NCI-H2081 (cell line): ENCODE results near the gene BCAR1.
"Not testable (repeated sequence)": the region's sequence is repeated elsewhere in the genome, so short reads cannot be mapped to it uniquely, and the experiment has no call there.

ENCODE experiments used
- DNase-seq, 2 experiments: peaks; one replicate each; lab custom pipeline; 2025; lab: John Stamatoyannopoulos, UW

The BCAR1 gene, protein sequence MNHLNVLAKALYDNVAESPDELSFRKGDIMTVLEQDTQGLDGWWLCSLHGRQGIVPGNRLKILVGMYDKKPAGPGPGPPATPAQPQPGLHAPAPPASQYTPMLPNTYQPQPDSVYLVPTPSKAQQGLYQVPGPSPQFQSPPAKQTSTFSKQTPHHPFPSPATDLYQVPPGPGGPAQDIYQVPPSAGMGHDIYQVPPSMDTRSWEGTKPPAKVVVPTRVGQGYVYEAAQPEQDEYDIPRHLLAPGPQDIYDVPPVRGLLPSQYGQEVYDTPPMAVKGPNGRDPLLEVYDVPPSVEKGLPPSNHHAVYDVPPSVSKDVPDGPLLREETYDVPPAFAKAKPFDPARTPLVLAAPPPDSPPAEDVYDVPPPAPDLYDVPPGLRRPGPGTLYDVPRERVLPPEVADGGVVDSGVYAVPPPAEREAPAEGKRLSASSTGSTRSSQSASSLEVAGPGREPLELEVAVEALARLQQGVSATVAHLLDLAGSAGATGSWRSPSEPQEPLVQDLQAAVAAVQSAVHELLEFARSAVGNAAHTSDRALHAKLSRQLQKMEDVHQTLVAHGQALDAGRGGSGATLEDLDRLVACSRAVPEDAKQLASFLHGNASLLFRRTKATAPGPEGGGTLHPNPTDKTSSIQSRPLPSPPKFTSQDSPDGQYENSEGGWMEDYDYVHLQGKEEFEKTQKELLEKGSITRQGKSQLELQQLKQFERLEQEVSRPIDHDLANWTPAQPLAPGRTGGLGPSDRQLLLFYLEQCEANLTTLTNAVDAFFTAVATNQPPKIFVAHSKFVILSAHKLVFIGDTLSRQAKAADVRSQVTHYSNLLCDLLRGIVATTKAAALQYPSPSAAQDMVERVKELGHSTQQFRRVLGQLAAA

DNA sequence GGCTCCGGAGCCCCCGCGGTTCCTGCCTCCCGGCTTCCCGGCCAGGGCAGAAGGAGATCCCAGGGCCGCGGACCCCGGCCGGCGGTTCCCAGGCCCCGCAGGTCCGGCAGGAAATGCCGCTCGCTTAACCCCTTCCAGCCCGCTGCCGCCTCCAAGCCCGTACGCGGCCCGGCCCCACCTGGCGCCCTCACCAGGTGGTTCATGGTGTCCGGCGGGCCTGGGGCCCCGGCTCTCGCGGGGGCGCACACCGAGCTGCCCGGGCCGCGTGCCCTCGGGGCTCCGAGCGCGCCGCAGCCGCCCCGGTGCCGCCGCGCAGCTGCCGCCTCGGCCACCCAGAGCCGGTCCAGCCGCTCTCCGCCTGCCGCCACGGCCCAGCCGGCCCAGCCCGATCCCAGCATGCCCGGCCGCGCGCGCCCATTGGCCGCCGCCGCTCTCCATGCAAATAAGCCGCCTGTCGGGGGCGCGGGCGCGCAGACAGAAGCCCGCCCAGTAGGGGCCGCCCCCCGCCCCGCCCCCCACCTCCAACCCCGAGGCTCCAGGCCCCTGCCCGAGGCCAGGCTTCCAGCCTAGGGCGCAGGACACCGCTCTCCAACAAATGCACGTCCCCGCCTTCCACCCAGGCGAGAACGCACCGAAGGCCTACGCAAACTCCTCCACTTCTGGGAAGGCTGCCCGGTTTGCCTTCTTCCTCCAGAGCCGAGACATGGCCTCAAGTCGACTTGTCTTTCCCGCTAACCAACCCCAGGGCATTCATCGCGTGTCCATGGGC, at the start of gene BCAR1:
Gene BCAR1 (minus strand): TSS at position 345 of the 769 bp plus-strand sequence. CDS start 142 bp downstream, at position 203.
- peak; percentile 40 to 67 for DNase-seq

DNA sequence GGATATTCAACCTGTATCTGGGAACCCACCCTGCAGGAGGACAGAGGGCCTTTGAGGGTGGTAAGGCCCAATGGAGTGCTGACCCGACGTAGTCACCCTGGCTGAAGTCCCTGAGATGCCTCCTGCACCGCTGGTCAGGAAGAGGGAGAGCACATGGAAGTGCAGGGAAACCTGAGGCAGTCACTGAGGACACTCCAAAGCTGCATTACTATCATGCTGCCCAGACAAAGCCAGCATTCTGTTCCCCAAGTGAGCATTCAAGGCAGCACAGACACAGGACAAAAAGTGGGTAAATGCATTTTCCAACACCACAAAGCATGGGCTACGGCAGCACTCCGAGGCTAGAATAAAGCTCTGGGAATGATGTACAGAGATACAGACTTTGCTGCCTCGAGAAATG, 46.8 kb upstream of the BCAR1 start:
- DNase-seq: no peak

DNA sequence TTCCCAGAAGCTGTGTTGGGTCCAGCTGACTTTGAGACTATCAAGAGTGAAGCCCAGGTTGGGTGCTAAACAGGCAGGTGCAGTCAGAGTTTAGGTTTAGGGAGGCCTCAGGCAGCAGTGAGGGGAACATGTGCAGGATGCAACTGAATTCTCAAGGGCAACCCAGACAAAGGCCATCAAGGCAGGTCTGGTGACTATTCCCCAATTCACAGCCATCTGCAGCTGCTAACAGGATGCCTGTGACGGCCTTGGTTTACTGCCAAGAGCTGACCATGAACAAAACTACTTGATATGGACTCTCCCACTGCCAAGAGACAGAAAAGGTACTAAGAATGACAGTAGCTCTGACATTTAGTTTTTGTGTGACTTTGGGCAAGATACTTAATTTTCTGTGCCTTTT, 45.2 kb upstream of the BCAR1 start:
- peak in 1 of 2 experiments; percentile 27 for DNase-seq

DNA sequence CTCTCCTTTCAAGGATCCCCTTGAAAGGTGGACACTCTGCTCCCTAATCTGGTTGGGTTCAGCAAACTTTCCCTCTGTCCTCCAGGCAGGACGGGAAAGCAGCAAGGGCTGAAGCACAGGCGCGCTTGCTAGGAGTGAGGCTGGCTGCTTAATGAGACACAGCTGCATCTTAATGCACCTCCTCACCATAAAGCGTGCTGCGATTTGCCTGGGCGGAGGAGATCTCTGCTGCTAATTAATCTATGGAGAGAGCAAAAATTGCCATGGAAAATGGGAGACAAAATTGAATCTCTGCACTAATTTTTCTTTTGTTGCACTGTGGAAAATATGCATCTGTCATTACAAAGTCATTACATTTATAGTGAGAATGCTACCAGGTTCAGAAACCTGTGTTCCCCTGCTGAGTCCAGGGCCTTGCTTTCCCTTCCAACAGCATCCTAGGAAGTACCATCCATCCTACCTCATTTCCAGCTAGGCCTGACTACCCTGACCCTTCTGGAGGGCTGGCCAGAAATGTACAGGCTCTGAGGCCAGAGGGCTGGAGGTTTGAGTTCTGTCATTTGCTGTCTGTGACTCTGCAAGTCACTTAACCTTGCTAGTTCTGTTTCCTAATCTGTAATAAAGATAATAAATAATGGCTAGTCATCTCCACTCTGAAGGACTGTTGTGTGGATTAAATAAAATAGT, 43.5 kb upstream of the BCAR1 start:
- no peak for DNase-seq

DNA sequence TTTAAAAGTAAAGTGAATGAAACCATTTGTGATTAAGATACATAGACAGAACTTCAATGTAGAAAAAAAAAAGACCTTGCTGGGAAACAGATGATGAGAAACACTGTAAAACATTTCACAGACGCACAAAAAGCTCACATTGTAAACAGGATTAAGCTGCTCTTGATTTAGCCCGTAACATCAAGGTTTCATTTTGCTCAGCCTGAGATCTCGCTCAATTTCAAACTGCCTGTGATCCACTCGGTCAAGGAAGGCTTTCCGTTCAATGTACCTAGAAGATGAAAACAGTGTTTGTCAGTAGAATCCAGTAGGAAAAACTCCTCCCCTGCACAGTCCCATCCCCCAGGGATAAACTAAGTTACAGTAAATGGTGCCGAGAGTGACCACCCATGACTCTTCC, 42.3 kb upstream of the BCAR1 start:
- no peak for DNase-seq

DNA sequence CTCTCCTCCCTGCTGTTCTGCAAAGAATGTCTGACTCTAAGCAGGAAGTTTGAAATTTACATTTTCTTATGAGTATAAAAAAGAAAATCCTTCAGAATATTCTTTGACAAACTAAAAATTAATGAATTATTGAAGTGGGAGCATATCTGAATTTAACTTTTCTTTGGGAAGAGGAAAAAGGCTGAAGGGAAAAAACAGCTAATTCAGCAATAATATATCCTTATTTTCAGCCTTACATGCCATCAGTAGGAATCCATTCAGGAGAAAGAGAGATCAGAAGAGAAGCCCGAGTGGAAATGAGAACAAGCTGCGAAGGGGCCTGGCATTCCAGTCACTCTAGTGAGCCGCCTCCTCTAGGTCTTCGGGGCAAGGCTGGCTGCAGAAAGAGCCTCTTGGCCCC, 41.7 kb upstream of the BCAR1 start:
- DNase-seq: no peak

DNA sequence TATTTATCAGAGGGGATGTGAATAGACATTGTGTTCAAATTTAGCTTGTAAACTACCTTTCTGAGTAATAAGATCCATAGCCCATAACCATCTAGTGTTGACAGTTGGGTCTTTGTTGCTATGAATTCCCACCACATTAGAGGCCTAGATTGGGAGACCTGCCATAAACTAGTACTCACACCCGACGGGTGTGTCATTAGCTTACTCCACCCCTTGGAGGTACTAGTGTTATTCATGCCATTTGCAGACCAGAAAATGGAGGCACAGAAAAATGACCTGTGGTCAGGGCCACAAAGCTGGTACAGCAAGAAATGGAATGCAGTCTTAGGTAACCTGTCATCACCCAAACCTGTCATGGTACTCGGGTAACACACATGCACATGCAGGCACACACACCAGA, 41.3 kb upstream of the BCAR1 start:
- no peak for DNase-seq

DNA sequence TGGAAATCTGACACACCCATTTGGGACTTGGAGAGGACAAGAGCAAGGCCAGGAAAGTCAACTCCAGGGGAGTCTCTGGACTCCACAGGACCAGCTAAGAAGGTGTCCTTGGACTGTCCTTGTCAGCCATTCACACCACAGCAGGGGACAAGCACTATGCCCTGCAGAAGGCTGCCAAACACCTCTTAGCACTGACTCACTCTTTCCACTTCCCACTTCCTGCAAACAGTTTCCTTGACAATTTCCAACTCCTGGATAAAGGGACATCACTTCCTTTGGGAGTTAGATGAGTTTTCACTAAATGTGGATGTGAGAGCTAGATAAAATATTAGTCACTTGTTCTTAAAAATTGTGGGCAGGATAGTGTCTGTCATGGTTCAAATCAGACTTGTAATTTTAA, 37.8 kb upstream of the BCAR1 start:
- no peak for DNase-seq

DNA sequence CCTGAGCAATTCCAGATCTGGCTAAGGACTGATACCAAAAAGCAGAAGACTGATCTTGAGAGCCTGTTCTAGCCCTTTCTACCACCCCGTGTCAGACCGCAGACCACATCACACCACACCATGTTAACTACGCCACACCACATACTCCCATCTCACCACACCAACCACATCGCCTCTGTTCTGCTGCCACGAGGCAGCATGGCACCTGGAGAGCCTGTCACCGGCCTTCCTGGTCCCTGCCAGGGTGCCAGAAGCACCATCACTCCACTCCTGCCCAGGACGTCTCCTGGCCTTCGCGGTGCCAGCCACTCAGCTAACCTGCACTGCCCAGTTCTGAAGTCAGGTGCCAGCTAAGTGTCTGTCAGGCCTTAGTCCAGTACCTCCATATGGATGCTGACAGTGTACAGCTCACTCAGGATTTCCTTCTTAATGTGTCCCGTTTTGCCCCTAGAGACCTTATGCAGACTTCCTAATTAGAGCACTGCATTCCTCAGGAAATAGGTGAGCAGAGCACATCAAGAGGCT, 37.2 kb upstream of the BCAR1 start:
- DNase-seq: no peak

DNA sequence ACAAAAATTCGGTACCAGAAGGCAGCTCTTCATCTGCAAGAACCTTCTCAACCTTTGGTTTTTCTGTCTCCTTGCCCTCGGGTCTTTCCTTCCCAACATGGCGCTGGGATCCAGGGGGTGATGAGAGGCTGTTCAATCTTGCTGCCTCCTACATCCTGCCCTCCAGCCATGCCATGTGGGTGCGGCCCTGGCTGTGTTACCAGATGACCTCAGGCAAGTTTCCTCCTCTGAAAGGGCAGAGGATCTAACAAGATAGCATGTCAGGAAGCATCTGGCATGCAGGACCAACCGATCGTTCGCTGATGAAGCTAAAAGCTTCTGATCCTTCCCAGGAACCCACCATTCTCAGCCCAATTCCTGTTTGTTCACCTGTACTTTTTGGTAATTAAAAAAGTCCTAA, 36.8 kb upstream of the BCAR1 start:
- no peak for DNase-seq

DNA sequence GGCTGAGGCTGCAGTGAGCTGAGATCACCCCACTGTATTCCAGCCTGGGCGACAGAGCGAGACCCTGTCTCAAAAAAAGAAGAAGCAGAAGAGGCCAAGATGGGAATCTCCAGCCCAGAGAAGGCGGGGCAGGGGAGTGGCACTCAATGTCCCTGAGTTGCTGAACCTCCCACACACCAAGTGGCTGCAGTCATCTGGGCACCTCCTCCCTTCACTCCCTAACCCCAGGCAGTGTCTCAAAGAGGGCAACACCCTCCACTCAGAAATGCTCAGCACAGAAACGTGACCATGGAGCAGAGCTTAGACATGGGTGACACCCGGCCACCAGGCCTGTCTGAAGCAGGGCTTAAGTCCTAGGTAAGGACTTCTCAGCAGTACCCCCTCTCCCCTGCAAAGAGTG, 36.3 kb upstream of the BCAR1 start:
- DNase-seq: no peak

DNA sequence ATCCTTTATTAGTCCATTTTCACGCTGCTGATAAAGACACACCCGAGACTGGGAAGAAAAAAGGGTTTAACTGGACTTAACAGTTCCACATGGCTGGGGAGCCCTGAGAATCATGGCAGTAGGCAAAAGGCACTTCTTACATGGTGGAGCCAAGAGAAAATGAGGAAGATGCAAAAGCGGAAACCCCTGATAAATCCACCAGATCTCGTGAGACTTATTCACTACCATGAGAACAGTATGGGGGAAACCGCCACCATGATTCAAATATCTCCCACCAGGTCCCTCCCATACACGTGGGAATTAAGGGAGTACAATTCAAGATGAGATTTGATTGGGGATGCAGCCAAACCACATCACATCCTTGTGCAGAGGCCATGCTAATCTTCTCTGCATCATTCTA, 35.0 kb upstream of the BCAR1 start:
- no peak for DNase-seq

DNA sequence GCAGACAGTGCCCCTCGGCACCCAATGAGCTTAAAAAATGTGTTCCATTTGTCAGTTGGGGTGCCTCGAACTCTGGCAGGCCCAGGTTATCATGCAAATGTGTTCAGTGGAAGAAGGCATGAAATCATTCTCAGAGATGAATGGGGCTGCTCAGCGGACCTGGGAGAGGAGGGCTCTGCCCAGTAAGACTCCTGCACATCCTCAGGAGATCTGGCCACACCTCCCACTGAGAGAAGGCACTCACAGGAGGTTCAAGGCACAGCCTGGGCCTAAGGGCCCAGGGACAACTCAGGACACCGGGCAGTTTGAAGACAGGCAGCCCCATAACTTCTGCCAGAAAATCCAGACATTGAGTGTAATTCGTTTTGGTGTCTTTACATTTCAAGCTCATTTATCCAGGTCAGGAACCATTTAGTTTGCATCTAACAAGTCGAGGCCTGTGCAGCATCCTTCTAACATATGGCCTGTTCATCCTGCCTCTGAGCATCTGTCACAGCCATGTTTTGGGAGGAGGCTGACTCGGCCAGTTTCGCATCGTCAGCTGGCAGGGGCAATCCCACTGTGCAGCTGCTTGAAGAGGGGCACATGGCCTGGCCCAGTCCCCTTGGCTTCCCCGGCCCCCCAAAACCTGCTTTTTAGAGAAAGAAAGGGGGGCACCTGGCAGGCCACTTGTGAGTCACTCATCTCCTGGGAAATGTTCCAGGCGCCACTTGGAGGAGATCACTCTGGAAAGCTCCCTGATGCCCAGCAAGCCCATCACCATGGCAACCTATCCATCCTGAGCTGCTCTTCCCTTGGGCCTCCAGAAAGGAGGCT, 31.2 kb upstream of the BCAR1 start:
- DNase-seq: no peak

DNA sequence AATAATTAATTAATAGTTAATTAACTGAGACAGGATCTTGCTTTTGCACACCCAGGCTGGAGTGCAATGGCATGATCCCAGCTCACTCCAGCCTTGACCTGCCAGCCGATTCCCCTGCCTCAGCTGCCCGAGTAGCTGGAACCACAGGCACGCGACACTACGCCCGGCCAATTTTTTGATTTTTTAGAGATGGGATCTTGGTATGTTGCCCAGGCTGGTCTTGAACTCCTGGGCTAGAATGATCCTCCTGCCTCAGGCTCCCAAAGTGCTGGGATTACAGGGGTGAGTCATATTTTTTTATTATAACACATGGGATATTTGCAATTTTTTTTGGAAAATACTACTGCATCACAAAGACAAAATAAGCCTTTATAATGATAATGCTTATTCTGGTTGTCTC, 30.4 kb upstream of the BCAR1 start:
- no peak for DNase-seq

DNA sequence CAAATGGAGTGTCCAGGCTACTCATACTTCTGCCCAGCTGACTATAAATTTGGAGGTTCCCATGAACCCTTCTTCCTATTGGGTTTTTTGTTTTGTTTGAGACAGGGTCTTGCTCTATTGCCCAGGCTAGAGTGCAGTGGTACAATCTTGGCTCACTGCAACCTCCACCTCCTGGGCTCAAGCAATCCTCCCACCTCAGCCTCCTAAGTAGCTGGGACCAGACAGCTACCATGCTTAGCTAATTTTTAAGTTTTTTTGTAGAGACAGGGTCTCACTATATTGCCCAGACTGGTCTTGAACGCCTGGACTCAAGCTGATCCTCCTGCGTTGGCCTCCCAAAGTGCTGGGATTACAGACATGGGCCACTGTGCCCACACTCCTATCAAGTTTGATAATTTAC, 29.6 kb upstream of the BCAR1 start:
- DNase-seq: not testable (repeated sequence)

DNA sequence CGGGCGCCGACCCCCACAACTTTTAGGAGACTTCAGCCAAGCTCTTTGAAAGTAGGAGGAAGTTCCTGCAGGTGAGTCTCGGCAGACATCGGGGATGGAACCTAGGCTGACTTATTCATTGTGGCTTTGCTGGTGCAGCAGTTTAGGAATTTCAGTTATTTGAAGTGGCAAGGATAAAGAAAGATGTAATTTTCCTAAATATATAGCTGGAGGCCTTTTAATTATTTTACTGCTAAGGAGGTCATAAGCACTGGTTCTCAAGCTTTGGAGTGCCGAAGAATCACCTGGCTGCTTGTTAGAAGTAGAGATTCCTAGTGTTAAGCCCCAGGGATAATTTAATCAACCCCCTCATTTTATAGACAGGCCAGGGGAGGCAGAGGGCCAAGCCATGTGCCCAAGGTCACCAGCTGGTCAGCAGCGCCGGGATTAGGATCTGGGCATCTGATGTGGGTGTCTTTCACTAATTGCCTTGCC, 28.9 kb upstream of the BCAR1 start:
- no peak for DNase-seq

DNA sequence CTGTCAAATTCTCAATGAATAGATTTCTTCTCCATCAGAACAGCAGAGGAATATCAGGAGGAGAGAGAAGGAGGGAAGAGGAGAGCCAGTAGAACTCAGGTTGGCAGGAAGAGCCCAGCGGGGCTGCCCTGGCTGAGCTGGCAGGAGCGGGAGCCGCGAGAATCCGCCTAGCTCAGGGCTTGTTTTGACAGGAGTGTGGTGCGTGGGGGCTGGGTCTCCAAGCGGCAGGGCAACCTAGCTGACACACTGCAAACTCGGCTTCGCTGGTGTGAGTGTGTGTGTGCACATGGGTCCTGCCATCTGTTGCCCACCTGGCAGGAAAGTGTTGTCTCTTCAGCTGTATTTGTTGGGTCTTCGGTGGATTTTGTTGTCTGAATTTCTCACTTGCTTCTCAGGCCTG, 27.9 kb upstream of the BCAR1 start:
- peak in 1 of 2 experiments; percentile 6 for DNase-seq

DNA sequence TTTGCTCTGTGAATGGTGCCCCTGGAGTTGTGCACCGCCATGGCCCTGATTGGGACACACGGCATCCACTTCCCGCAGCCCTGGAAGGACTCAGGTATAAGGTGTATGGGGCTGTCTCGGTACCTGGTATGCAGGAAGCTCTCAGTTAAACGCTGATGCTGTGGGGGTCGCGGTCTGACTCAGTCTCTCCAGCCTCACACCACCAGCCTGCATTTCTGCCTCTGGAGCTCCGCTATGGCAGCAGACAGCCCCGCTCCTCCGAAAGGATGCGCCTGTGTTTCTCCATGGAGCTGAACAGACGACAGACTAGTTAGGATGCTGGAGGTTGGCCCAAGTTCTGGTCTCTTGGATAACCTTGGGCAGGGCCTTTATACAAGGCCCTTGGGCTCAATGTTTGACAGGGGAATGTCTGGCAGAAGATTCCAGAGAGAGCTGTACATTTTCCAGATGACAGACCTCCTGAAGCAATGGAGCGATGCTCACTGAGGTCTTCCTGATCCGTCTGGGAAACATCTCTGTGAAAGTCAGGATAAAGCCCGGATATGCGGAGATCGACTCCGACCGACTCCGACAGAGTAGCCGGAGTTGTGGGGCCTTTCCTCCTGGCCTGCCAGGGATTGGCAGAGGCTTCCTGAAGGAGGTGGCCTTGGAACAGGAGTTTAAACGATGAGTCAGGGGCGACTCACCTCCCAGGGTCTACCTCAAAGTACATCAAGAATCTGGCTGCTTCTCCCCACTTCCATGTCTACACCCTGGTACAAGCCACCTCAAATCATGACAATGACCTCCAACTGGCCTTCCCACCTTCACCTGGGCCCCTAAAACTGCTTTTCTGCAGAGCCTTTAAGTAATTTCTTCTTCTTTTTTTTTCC, 21.9 kb upstream of the BCAR1 start:
- no peak for DNase-seq

DNA sequence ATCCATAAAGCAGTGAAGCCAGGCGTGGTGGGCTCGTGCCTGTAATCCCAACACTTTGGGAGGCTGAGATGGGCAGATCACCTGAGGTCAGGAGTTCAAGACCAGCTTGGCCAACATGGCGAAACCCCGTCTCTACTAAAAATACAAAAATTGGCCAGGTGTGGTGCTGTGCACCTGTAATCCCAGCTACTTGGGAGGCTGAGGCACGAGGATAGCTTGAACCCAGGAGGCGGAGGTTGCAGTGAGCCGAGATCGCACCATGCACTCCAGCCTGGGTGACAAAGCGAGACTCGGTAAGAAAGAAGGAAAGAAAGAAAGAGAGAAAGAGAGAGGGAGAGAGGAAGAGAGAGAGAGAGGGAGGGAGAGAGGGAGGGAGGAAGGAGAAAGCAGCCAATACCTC, 21.2 kb upstream of the BCAR1 start:
- DNase-seq: not testable (repeated sequence)
